Neural cell (in vitro differentiated cells): ENCODE results near the gene AGBL1. TPM values are rescaled to one million over a fixed set of nuclear protein-coding genes. Genes with fewer than 3 reads are reported as not detected.

ENCODE experiments used
- H2AFZ ChIP-seq: fragments of 200-600, 300-800 bp; sonication (generic), shearing (Covaris generic); 2 replicates; pipeline ENCODE4 v1.6.0; 2014; ENCODE audit warnings: low read depth, mild to moderate bottlenecking, antibody characterized with exemption, low read length, moderate library complexity
- H3F3A ChIP-seq: fragments of 200-600 bp; shearing (Covaris generic); 2 replicates; pipeline ENCODE4 v1.6.1; 2016; ENCODE audit warnings: mild to moderate bottlenecking, moderate library complexity, mixed read lengths, antibody characterized with exemption, low read length; ENCODE audit not compliant: insufficient read depth, poor library complexity, severe bottlenecking
- H3K27ac ChIP-seq: fragments of 200-600, 300-800 bp; sonication (generic), shearing (Covaris generic); 2 replicates; pipeline ENCODE4 v1.5.1; 2014; ENCODE audit warnings: mild to moderate bottlenecking, low read length, moderate library complexity
- H3K27me3 ChIP-seq: fragments of 300-800, 200-600 bp; sonication (generic), shearing (Covaris generic); 2 replicates; pipeline ENCODE4 v1.6.0; 2014; ENCODE audit warnings: mild to moderate bottlenecking, low read depth, low read length, moderate library complexity; ENCODE audit not compliant: insufficient read depth
- H3K36me3 ChIP-seq: fragments of 300-800, 200-600 bp; sonication (generic), shearing (Covaris generic); 2 replicates; pipeline ENCODE4 v1.5.1; 2014; ENCODE audit warnings: mild to moderate bottlenecking, antibody characterized with exemption, low read length, moderate library complexity; ENCODE audit not compliant: insufficient read depth
- H3K4me2 ChIP-seq: fragments of 300-800, 200-600 bp; sonication (generic), shearing (Covaris generic); 2 replicates; pipeline ENCODE4 v1.6.0; 2014; ENCODE audit warnings: mild to moderate bottlenecking, low read length
- H3K4me3 ChIP-seq: fragments of 300-800, 200-600 bp; sonication (generic), shearing (Covaris generic); 2 replicates; pipeline ENCODE4 v1.5.1; 2014; ENCODE audit warnings: mild to moderate bottlenecking, low read length, moderate library complexity
- H3K79me2 ChIP-seq: fragments of 200-600 bp; shearing (Covaris generic); replicated peaks from 2 replicates; pipeline ENCODE4 v1.6.0; 2014; ENCODE audit warnings: mild to moderate bottlenecking, low read length, moderate library complexity; ENCODE audit not compliant: insufficient read depth
- H3K9ac ChIP-seq: fragments of 300-800, 200-600 bp; sonication (generic), shearing (Covaris generic); 2 replicates; pipeline ENCODE4 v1.6.1; 2016; ENCODE audit warnings: mild to moderate bottlenecking, low read length, mixed read lengths
- H3K9me2 ChIP-seq: fragments of 200-600 bp; shearing (Covaris generic); 2 replicates; pipeline ENCODE4 v1.6.1; 2016; ENCODE audit warnings: mild to moderate bottlenecking, low read length, mixed read lengths; ENCODE audit not compliant: insufficient read depth
- H3K9me3 ChIP-seq: fragments of 200-600, 300-800 bp; sonication (generic), shearing (Covaris generic); 2 replicates; pipeline ENCODE4 v1.6.1; 2016; ENCODE audit warnings: mild to moderate bottlenecking, mixed run types, low read length, moderate library complexity, mixed read lengths
- H4K20me1 ChIP-seq: fragments of 200-600 bp; shearing (Covaris generic); 2 replicates; pipeline ENCODE4 v1.6.1; 2016; ENCODE audit warnings: mild to moderate bottlenecking, mixed run types; ENCODE audit not compliant: insufficient read depth
- CTCF ChIP-seq: fragments of 450-650 bp; IDR thresholded peaks from 2 replicates; pipeline ENCODE4 v1.5.1; 2014; ENCODE audit warnings: antibody characterized with exemption, mild to moderate bottlenecking, moderate library complexity; ENCODE audit not compliant: poor library complexity, severe bottlenecking
- EP300 ChIP-seq: fragments of 450-650 bp; conservative IDR thresholded peaks from 2 replicates; pipeline ENCODE4 v1.6.1; 2014; ENCODE audit warnings: antibody characterized with exemption, mild to moderate bottlenecking, moderate library complexity; ENCODE audit not compliant: poor library complexity, severe bottlenecking
- EZH2 ChIP-seq: fragments of 200-600, 300-800 bp; shearing (Covaris generic), sonication (generic); IDR thresholded peaks from 2 replicates; pipeline ENCODE4 v1.6.1; 2014; ENCODE audit warnings: antibody characterized with exemption, low read length, borderline replicate concordance, mild to moderate bottlenecking; ENCODE audit not compliant: insufficient read depth, poor library complexity, severe bottlenecking
- MXI1 ChIP-seq: fragments of 450-650 bp; conservative IDR thresholded peaks from 2 replicates; pipeline ENCODE4 v1.6.1; 2014; ENCODE audit warnings: antibody characterized with exemption, mild to moderate bottlenecking; ENCODE audit not compliant: poor library complexity, severe bottlenecking
- POLR2AphosphoS5 ChIP-seq: IDR thresholded peaks from 2 replicates; pipeline ENCODE4 v1.6.1; 2012
- RAD21 ChIP-seq: fragments of 450-650 bp; conservative IDR thresholded peaks from 2 replicates; pipeline ENCODE4 v1.6.1; 2014; ENCODE audit warnings: antibody characterized with exemption, mild to moderate bottlenecking, moderate library complexity
- REST ChIP-seq: IDR thresholded peaks from 2 replicates; pipeline ENCODE4 v1.6.1; 2012; ENCODE audit warnings: borderline replicate concordance
- SMC3 ChIP-seq: fragments of 450-650 bp; conservative IDR thresholded peaks from 2 replicates; pipeline ENCODE4 v1.6.1; 2014; ENCODE audit warnings: antibody characterized with exemption, mild to moderate bottlenecking, moderate library complexity; ENCODE audit not compliant: poor library complexity
- TAF1 ChIP-seq: IDR thresholded peaks from 2 replicates; pipeline ENCODE4 v1.6.1; 2012; ENCODE audit warnings: low read depth
- polyA plus RNA-seq: library from polyadenylated mRNA; depleted of rRNA; stranded (reverse); fragments of >200 nt; gene quantifications from 2 replicates; pipeline ENCODE4 v1.2.3, GENCODE V29; 2014

AGBL1 gene
- polyA plus RNA-seq, 1 donor from 2014 or later, result 0.12 TPM

GRCh38 chr15:86690566-86690965, 610.9 kb downstream of the AGBL1 start:
- no peaks in the 10 kb centered on the region for H4K20me1 ChIP-seq
- H3K9me2 ChIP-seq, result no peaks in the 10 kb centered on the region
- H3K9ac ChIP-seq, result no peak overlapping the region
- no peaks in the 10 kb centered on the region for H3K27me3 ChIP-seq
- H2AFZ ChIP-seq, result no peak overlapping the region
- no peak overlapping the region for H3K4me2 ChIP-seq
- H3K27ac ChIP-seq, result no peak overlapping the region
- no peaks in the 10 kb centered on the region for H3K9me3 ChIP-seq
- no peaks in the 10 kb centered on the region for H3F3A ChIP-seq
- no peak overlapping the region for H3K4me3 ChIP-seq
- H3K79me2 ChIP-seq, result no peaks in the 10 kb centered on the region
- TF ChIP-seq EZH2 (no peak), EP300 (no peak), POLR2AphosphoS5 (no peak), RAD21 (no peak), MXI1 (no peak), REST (no peak)
- H3K36me3 ChIP-seq, result no peaks in the 10 kb centered on the region

- H2AFZ ChIP-seq, result no peak overlapping the region
- no peak overlapping the region for H3K4me2 ChIP-seq
- no peaks in the 10 kb centered on the region for H3K27me3 ChIP-seq
- H3K9me3 ChIP-seq, result no peaks in the 10 kb centered on the region
- H3K9ac ChIP-seq, result no peak overlapping the region
- H3K4me3 ChIP-seq, result no peak overlapping the region
- no peaks in the 10 kb centered on the region for H3K9me2 ChIP-seq
- H3K79me2 ChIP-seq, result no peaks in the 10 kb centered on the region
- TF ChIP-seq RAD21 (peak; percentile 77), TAF1 (no peak), SMC3 (peak; percentile 71), EZH2 (no peak), MXI1 (no peak), REST (no peak), POLR2AphosphoS5 (no peak), CTCF (peak; percentile 71), EP300 (no peak)
- no peaks in the 10 kb centered on the region for H3F3A ChIP-seq
- no peaks in the 10 kb centered on the region for H3K36me3 ChIP-seq
- no peaks in the 10 kb centered on the region for H4K20me1 ChIP-seq
- H3K27ac ChIP-seq, result peak overlapping the region; percentile 24
Observed at GRCh38 chr15:86691091-86691663, 611.5 kb downstream of the AGBL1 start.
